Thyroid gland (tissue), 4 donors: ENCODE results near the gene CYP3A4. TPM values are rescaled to one million over a fixed set of nuclear protein-coding genes. Genes with fewer than 3 reads are reported as not detected.
"Not testable (repeated sequence)": the region's sequence is repeated elsewhere in the genome, so short reads cannot be mapped to it uniquely, and the experiment has no call there.

Experiments
- DNase-seq, 2 donors: peaks; one replicate each; pipeline ENCODE4 v3.0.0-alpha.2; 2019
- H3K27ac ChIP-seq, 3 donors: fragments of 200-600 bp; sonication (generic); 1 replicate in 2 of 3; 2 replicates in 1 of 3; pipeline ENCODE4 v1.5.1; 2016 to 2019; ENCODE audit warnings: mild to moderate bottlenecking in 1 of 3, moderate library complexity in 1 of 3
- H3K27me3 ChIP-seq: fragments of 200-600 bp; sonication (generic); one replicate; pipeline ENCODE4 v1.5.1; 2019
- H3K36me3 ChIP-seq, 2 donors: fragments of 200-600 bp; sonication (generic); one replicate each; pipeline ENCODE4 v1.5.1; 2016 to 2019
- H3K4me1 ChIP-seq, 2 donors: fragments of 200-600 bp; sonication (generic); one replicate each; pipeline ENCODE4 v1.5.1; 2017 to 2019
- H3K4me3 ChIP-seq, 3 donors: fragments of 200-600 bp; sonication (generic); replicated peaks in 1 of 3; 1 replicate in 2 of 3; 2 replicates in 1 of 3; pipeline ENCODE4 v1.5.1; 2016; ENCODE audit warnings: mild to moderate bottlenecking in 1 of 3
- H3K9me3 ChIP-seq: fragments of 200-600 bp; sonication (generic); one replicate; pipeline ENCODE4 v1.5.1; 2017
- POLR2A ChIP-seq, 2 donors: fragments of 450-650 bp; IDR thresholded peaks; one replicate each; pipeline ENCODE4 v1.6.1; 2017; ENCODE audit warnings: antibody characterized with exemption in 2 of 2, mild to moderate bottlenecking in 2 of 2, moderate library complexity in 1 of 2
- WGBS, 2 donors: methylation state at CpG; one replicate each; pipeline ENCODE4 v1.1.5; 2017; 5-methylcytosine and 5-hydroxymethylcytosine counted together
- intact Hi-C: fragments of 100-400 bp; cut with DNase I; formaldehyde crosslinking; loops from one replicate; pipeline ENCODE4 v1.15.1; 2023
- total RNA-seq, 4 donors: library from RNA; depleted of rRNA; stranded (reverse); fragments of >200 nt; gene quantifications; one replicate each; pipeline ENCODE4 v1.2.3, GENCODE V29; 2016
- TF ChIP-seq, protein P1 (sequence below), 6 experiments: fragments of 200-600 bp in 3 of 6; fragments of 450-650 bp in 3 of 6; sonication (generic) in 3 of 6; IDR thresholded peaks; one replicate each; pipeline ENCODE4 v1.5.1; 2016 to 2019; ENCODE audit warnings: antibody characterized with exemption in 6 of 6, mild to moderate bottlenecking in 2 of 6, inconsistent platforms in 1 of 6, moderate library complexity in 1 of 6

The CYP3A4 gene
- total RNA-seq, 4 donors from 2014 or later = not detected

DNA sequence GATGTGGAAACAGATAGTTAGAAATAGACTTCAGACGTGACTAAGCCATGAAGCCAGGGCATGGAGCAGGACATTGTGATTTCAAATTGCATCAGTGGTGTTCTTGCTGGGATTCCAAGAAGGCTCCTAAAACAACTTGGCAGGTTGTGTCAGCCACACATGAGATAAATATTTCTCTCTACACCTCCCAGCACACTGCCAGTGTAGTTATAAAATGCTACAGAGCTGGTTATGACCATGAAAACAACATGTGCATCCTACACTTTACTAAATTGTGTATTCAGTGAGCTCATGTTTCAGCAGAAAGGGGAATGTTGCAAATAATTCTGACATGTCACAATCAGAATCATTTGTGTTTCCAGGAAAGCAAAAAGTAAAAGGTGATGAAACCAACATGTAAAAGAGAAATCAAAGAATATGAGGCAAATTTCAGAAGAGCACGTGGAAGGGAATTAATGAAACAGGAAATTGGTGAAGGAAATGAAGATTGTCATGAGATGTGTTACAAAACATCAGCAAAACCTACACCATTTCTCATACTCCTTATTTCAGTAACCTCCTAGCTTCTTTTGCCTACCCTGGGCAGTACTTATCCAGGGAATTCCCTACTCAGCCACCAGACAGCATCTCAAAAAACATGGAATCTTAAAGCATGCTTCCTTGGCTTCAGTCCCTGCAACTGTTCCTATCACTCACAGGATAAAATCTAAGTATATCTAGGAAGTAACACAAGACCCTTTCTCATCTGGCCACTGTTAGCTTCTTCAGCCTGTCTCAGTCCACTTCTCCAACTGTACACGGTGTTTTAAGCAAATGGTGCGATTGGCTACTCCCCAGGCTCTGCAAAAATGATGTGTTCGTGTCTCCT is 43.2 kb downstream of the CYP3A4 start:
- Histone ChIP-seq H3K9me3 (no peaks in the 10 kb centered on the region), H3K4me3 (no peak overlapping the region), H3K36me3 (no peaks in the 10 kb centered on the region), H3K27me3 (no peaks in the 10 kb centered on the region), H3K4me1 (no peaks in the 10 kb centered on the region), H3K27ac (no peak overlapping the region)
- no peak for TF ChIP-seq POLR2A (IDR thresholded peaks at IDR 0.05)
- TF ChIP-seq, protein P1, sequence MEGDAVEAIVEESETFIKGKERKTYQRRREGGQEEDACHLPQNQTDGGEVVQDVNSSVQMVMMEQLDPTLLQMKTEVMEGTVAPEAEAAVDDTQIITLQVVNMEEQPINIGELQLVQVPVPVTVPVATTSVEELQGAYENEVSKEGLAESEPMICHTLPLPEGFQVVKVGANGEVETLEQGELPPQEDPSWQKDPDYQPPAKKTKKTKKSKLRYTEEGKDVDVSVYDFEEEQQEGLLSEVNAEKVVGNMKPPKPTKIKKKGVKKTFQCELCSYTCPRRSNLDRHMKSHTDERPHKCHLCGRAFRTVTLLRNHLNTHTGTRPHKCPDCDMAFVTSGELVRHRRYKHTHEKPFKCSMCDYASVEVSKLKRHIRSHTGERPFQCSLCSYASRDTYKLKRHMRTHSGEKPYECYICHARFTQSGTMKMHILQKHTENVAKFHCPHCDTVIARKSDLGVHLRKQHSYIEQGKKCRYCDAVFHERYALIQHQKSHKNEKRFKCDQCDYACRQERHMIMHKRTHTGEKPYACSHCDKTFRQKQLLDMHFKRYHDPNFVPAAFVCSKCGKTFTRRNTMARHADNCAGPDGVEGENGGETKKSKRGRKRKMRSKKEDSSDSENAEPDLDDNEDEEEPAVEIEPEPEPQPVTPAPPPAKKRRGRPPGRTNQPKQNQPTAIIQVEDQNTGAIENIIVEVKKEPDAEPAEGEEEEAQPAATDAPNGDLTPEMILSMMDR (IDR thresholded peaks at IDR 0.05) = no peak
- intact Hi-C loops = no loop called here
- DNase-seq = no peak
- 71 to 79% methylated on average over 5 of the region's 5 CpGs for WGBS, 2 donors

DNA sequence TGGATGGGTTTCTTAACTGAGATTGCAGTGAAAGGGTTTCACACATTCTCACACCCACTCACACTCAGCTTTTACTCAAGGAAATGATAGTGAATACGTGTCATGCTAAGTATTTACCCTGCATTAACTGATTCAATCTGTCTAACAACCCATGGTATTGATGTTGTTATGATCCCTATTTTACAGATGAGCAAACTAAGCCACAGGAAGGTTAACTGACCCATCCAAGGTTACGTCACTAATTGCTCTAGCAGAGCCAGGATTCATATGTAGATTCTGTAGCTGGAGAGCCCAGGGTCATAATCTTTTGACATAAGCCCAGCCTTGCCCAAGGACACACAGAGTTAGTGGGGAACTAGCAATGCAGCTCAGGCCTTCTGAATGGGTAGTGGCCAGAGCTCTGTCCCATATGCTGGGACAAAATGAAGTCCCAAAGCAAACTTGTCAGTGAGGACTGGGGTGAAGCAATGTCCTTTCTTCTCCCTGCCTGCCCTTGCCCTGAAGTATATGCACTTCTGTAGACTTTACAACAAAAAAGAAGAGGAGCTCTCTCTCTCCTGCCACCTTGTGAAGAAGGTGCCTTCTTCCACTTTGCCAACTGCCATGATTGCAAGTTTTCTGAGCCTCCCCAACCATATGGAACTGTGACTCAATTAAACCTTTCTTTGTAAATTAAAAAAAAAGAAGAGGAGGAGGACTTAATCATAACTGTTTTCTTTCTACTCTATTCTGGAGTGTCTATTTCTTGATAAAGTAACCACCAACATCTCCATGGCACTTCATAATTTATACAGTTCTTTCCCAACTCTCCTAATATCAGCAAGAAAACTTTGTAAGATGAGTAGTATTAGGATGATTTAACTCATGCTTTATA is 44.0 kb downstream of the CYP3A4 start:
- no peaks in the 10 kb centered on the region for H3K27me3 ChIP-seq
- no peak overlapping the region for H3K27ac ChIP-seq
- H3K4me1 ChIP-seq = no peaks in the 10 kb centered on the region
- TF ChIP-seq, protein P1 (IDR thresholded peaks at IDR 0.05) = no peak
- TF ChIP-seq POLR2A (IDR thresholded peaks at IDR 0.05) = no peak
- H3K4me3 ChIP-seq = no peak overlapping the region
- DNase-seq = no peak
- 77 to 82% methylated on average over 2 of the region's 2 CpGs for WGBS, 2 donors
- intact Hi-C loops = no loop called here
- no peaks in the 10 kb centered on the region for H3K9me3 ChIP-seq
- no peaks in the 10 kb centered on the region for H3K36me3 ChIP-seq

DNA sequence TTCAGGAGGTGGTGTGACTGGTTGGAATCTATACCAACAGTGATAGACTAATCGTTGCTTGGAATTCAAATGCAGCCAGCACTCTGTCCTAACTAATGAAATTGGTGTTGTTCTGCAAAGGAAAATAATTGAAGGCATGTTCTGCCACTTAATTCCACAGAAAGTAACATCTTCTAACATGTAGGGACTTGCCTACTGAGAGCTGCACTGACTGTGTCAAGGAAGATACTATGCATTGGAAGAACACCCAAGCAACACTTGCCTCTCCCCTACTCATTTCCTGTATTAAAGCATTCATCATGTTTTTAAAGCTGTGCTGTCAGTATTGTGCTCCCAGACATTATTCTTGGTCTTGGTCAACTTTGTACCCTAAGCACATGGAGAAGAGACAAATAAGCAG is 46.3 kb downstream of the CYP3A4 start:
- Histone ChIP-seq H3K36me3 (no peaks in the 10 kb centered on the region), H3K27ac (no peak overlapping the region), H3K4me3 (no peak overlapping the region), H3K9me3 (no peaks in the 10 kb centered on the region), H3K4me1 (no peaks in the 10 kb centered on the region), H3K27me3 (no peaks in the 10 kb centered on the region)
- intact Hi-C loops = no loop called here
- DNase-seq = no peak
- TF ChIP-seq, protein P1 (IDR thresholded peaks at IDR 0.05) = no peak
- WGBS, 2 donors = 69 to 94% methylated on average over 1 of the region's 1 CpG

DNA sequence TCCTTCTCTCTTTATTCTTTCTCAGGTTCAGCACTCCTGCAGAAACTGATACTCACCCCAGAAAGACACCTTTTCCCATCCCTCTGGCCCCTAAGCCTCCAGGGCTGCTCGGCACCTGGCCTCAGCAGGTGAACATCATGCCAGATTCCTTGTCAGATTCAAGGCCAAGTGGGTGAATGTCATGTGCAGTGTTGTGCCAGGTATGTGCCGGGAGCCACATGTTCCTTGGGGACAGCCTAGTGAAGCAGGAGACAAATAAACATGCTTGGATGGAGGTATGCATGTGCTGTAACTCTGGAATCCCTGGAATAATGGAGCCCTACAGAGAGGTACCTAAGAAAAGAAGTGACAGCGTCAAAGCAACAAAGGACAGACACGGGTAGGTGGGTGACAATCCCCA is 47.3 kb downstream of the CYP3A4 start:
- H3K36me3 ChIP-seq, H3K27me3 ChIP-seq, H3K4me1 ChIP-seq, DNase-seq, H3K27ac ChIP-seq, H3K9me3 ChIP-seq, H3K4me3 ChIP-seq, intact Hi-C loops: not testable (repeated sequence)
- WGBS, 2 donors = 87% methylated on average over 4 of the region's 4 CpGs

DNA sequence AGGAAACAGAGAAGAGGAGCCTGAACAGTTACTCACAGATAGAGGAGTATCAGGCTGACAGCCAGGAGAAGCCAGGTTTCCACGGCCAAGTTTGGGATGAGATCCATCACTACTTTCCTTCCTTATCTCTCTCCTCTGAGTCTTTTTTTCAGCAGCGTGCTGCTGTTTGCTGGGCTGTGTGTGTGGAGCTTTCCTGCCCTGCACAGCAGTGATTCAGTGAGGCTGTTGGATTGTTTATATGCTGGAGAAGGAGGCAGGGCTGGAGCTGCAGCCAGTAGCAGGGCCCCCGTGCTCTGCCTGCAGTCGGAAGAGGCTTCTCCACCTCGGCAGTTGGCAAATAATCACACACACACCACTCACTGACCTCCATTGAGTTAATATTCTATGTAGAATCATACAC is 49.0 kb downstream of the CYP3A4 start, which contains the start of gene CYP3A7:
Gene CYP3A7 (minus strand): TSS at position 210 of the 400 bp plus-strand sequence. CDS start 103 bp downstream, at position 107.
- no peaks in the 10 kb centered on the region for H3K9me3 ChIP-seq
- H3K4me1 ChIP-seq = no peaks in the 10 kb centered on the region
- no peaks in the 10 kb centered on the region for H3K36me3 ChIP-seq
- no peak for DNase-seq
- WGBS, 2 donors = 63 to 64% methylated on average over 2 to 5 of the region's 5 CpGs
- intact Hi-C loops = no loop called here
- H3K27ac ChIP-seq = no peak within 1 kb of the TSS
- H3K27me3 ChIP-seq = no peaks in the 10 kb centered on the region
- no peak within 1 kb of the TSS for H3K4me3 ChIP-seq
- TF ChIP-seq, protein P1 (IDR thresholded peaks at IDR 0.05) = no peak
- TF ChIP-seq POLR2A (IDR thresholded peaks at IDR 0.05) = no peak
